Measurements from ENCODE around the gene PDZRN4. TPM values are rescaled to one million over a fixed set of nuclear protein-coding genes. Genes with fewer than 3 reads are reported as not detected.

PDZRN4 gene
- total RNA-seq, 2 experiments from 2014 or later: not detected

GRCh38 chr12:41459111-41459905 lies 271.2 kb downstream of the PDZRN4 start:
- ChIA-PET POLR2A (no interaction called here), CTCF (no interaction called here)
- DNase-seq: no peak
- Mint-ChIP-seq H3K4me1 (ENCODE audit: low read depth) (no peaks in the 10 kb centered on the region), H3K27me3 (no peaks in the 10 kb centered on the region), H3K27ac (no peak overlapping the region), H3K9me3 (no peaks in the 10 kb centered on the region), H3K36me3 (no peaks in the 10 kb centered on the region), H3K4me3 (no peak overlapping the region)
- intact Hi-C loops (cut with micrococcal nuclease): no loop called here

- CTCF ChIA-PET: no interaction called here
- H3K9me3 Mint-ChIP-seq: no peaks in the 10 kb centered on the region
- no peaks in the 10 kb centered on the region for H3K36me3 Mint-ChIP-seq
- H3K27me3 Mint-ChIP-seq: no peaks in the 10 kb centered on the region
- H3K4me3 Mint-ChIP-seq: no peak overlapping the region
- H3K4me1 Mint-ChIP-seq (ENCODE audit: low read depth): no peaks in the 10 kb centered on the region
- no peak for DNase-seq
- POLR2A ChIA-PET: no interaction called here
- intact Hi-C loops (cut with micrococcal nuclease): no loop called here
- H3K27ac Mint-ChIP-seq: no peak overlapping the region
These were observed 271.7 kb downstream of the PDZRN4 start for GRCh38 chr12:41459906-41460214.

GRCh38 chr12:41460906-41461305 lies 272.8 kb downstream of the PDZRN4 start:
- ChIA-PET POLR2A (no interaction called here), CTCF (no interaction called here)
- Mint-ChIP-seq H3K36me3 (no peaks in the 10 kb centered on the region), H3K4me1 (ENCODE audit: low read depth) (no peaks in the 10 kb centered on the region), H3K9me3 (no peaks in the 10 kb centered on the region), H3K27ac (no peak overlapping the region), H3K4me3 (no peak overlapping the region), H3K27me3 (no peaks in the 10 kb centered on the region)
- intact Hi-C loops (cut with micrococcal nuclease): no loop called here
- DNase-seq: no peak

- intact Hi-C loops (cut with micrococcal nuclease): no loop called here
- H3K4me1 Mint-ChIP-seq (ENCODE audit: low read depth): no peaks in the 10 kb centered on the region
- no peaks in the 10 kb centered on the region for H3K27me3 Mint-ChIP-seq
- H3K36me3 Mint-ChIP-seq: no peaks in the 10 kb centered on the region
- H3K4me3 Mint-ChIP-seq: no peak overlapping the region
- ChIA-PET CTCF (no interaction called here), POLR2A (no interaction called here)
- H3K9me3 Mint-ChIP-seq: no peaks in the 10 kb centered on the region
- no peak overlapping the region for H3K27ac Mint-ChIP-seq
- no peak for DNase-seq
These were observed 274.2 kb downstream of the PDZRN4 start for GRCh38 chr12:41462312-41462711.

- no peak overlapping the region for H3K27ac Mint-ChIP-seq
- CTCF ChIA-PET: no interaction called here
- H3K27me3 Mint-ChIP-seq: no peaks in the 10 kb centered on the region
- POLR2A ChIA-PET: no interaction called here
- no peaks in the 10 kb centered on the region for H3K9me3 Mint-ChIP-seq
- intact Hi-C loops (cut with micrococcal nuclease): no loop called here
- H3K4me3 Mint-ChIP-seq: no peak overlapping the region
- no peaks in the 10 kb centered on the region for H3K4me1 Mint-ChIP-seq (ENCODE audit: low read depth)
- H3K36me3 Mint-ChIP-seq: no peaks in the 10 kb centered on the region
- no peak for DNase-seq
These were observed 277.4 kb downstream of the PDZRN4 start for GRCh38 chr12:41465526-41465925.

- Mint-ChIP-seq H3K4me1 (ENCODE audit: low read depth) (no peaks in the 10 kb centered on the region), H3K27ac (no peak overlapping the region), H3K4me3 (no peak overlapping the region), H3K27me3 (no peaks in the 10 kb centered on the region), H3K9me3 (no peaks in the 10 kb centered on the region), H3K36me3 (no peaks in the 10 kb centered on the region)
- intact Hi-C loops (cut with micrococcal nuclease): no loop called here
- DNase-seq: no peak
- CTCF ChIA-PET: interaction anchor here (0.6 kb wide), 1 partner anchor 558 kb away, joined by 3 read pairs; no protein-coding TSS in a partner anchor
- POLR2A ChIA-PET: no interaction called here
These were observed 278.2 kb downstream of the PDZRN4 start for GRCh38 chr12:41466300-41466699.

- Mint-ChIP-seq H3K36me3 (no peaks in the 10 kb centered on the region), H3K27ac (no peak overlapping the region), H3K27me3 (no peaks in the 10 kb centered on the region), H3K4me1 (ENCODE audit: low read depth) (no peaks in the 10 kb centered on the region), H3K4me3 (no peak overlapping the region), H3K9me3 (no peaks in the 10 kb centered on the region)
- no peak for DNase-seq
- intact Hi-C loops (cut with micrococcal nuclease): no loop called here
- ChIA-PET POLR2A (no interaction called here), CTCF (interaction anchor here (0.6 kb wide), 1 partner anchor 557 kb away, joined by 3 read pairs; no protein-coding TSS in a partner anchor)
These were observed 278.7 kb downstream of the PDZRN4 start for GRCh38 chr12:41466802-41467201.

- no peaks in the 10 kb centered on the region for H3K27me3 Mint-ChIP-seq
- H3K36me3 Mint-ChIP-seq: no peaks in the 10 kb centered on the region
- no peak overlapping the region for H3K27ac Mint-ChIP-seq
- H3K9me3 Mint-ChIP-seq: no peaks in the 10 kb centered on the region
- no peaks in the 10 kb centered on the region for H3K4me1 Mint-ChIP-seq (ENCODE audit: low read depth)
- ChIA-PET POLR2A (no interaction called here), CTCF (no interaction called here)
- no peak overlapping the region for H3K4me3 Mint-ChIP-seq
- DNase-seq: no peak
- intact Hi-C loops (cut with micrococcal nuclease): no loop called here
These were observed 279.6 kb downstream of the PDZRN4 start for GRCh38 chr12:41467591-41468325.

GRCh38 chr12:41468341-41468740 lies 280.2 kb downstream of the PDZRN4 start:
- Mint-ChIP-seq H3K4me1 (ENCODE audit: low read depth) (no peaks in the 10 kb centered on the region), H3K9me3 (no peaks in the 10 kb centered on the region), H3K4me3 (no peak overlapping the region), H3K36me3 (no peaks in the 10 kb centered on the region), H3K27me3 (no peaks in the 10 kb centered on the region), H3K27ac (no peak overlapping the region)
- ChIA-PET POLR2A (no interaction called here), CTCF (no interaction called here)
- DNase-seq: no peak
- intact Hi-C loops (cut with micrococcal nuclease): no loop called here

- Mint-ChIP-seq H3K36me3 (no peaks in the 10 kb centered on the region), H3K4me3 (no peak overlapping the region), H3K9me3 (no peaks in the 10 kb centered on the region), H3K4me1 (ENCODE audit: low read depth) (no peaks in the 10 kb centered on the region), H3K27ac (no peak overlapping the region), H3K27me3 (no peaks in the 10 kb centered on the region)
- intact Hi-C loops (cut with micrococcal nuclease): no loop called here
- POLR2A ChIA-PET: no interaction called here
- CTCF ChIA-PET: no interaction called here
- DNase-seq: no peak
These were observed 280.6 kb downstream of the PDZRN4 start for GRCh38 chr12:41468756-41469155.

GRCh38 chr12:41473441-41473840 lies 285.3 kb downstream of the PDZRN4 start:
- ChIA-PET CTCF (no interaction called here), POLR2A (no interaction called here)
- Mint-ChIP-seq H3K27ac (no peak overlapping the region), H3K36me3 (no peaks in the 10 kb centered on the region), H3K27me3 (no peaks in the 10 kb centered on the region), H3K9me3 (no peaks in the 10 kb centered on the region), H3K4me3 (no peak overlapping the region), H3K4me1 (ENCODE audit: low read depth) (no peaks in the 10 kb centered on the region)
- DNase-seq: no peak
- intact Hi-C loops (cut with micrococcal nuclease): no loop called here

GRCh38 chr12:41474001-41474400 lies 285.9 kb downstream of the PDZRN4 start:
- DNase-seq: no peak
- no peaks in the 10 kb centered on the region for H3K27me3 Mint-ChIP-seq

More at GRCh38 chr12:41474001-41474400, 285.9 kb downstream of the PDZRN4 start:
- intact Hi-C loops (cut with micrococcal nuclease): no loop called here
- CTCF ChIA-PET: no interaction called here
- H3K27ac Mint-ChIP-seq: no peak overlapping the region
- H3K9me3 Mint-ChIP-seq: no peaks in the 10 kb centered on the region
- H3K4me3 Mint-ChIP-seq: no peak overlapping the region
- no peaks in the 10 kb centered on the region for H3K4me1 Mint-ChIP-seq (ENCODE audit: low read depth)
- H3K36me3 Mint-ChIP-seq: no peaks in the 10 kb centered on the region
- POLR2A ChIA-PET: no interaction called here

Data from activated CD4-positive, alpha-beta memory T cell treated with anti-CD3 and anti-CD28 coated beads for 36 hours (primary cell).